Ovary (tissue), 3 donors: ENCODE measurements around the gene MYO15B.

Source experiments
- EP300 ChIP-seq: sonication (generic); formaldehyde crosslinking; IDR thresholded peaks from one replicate; pipeline ENCODE4 v1.6.1; 2017; ENCODE audit warnings: antibody characterized with exemption
- TF ChIP-seq, protein P1 (sequence below), 3 donors: fragments of 450-650 bp in 2 of 3; fragments of 200-600 bp in 1 of 3; IDR thresholded peaks; one replicate each; pipeline versions ENCODE4 v1.5.1 to v1.8.0; 2016 to 2022; ENCODE audit warnings: antibody characterized with exemption in 3 of 3, mild to moderate bottlenecking in 1 of 3
- donor health status: DM: no; HTN: no; CAD: no.

DNA sequence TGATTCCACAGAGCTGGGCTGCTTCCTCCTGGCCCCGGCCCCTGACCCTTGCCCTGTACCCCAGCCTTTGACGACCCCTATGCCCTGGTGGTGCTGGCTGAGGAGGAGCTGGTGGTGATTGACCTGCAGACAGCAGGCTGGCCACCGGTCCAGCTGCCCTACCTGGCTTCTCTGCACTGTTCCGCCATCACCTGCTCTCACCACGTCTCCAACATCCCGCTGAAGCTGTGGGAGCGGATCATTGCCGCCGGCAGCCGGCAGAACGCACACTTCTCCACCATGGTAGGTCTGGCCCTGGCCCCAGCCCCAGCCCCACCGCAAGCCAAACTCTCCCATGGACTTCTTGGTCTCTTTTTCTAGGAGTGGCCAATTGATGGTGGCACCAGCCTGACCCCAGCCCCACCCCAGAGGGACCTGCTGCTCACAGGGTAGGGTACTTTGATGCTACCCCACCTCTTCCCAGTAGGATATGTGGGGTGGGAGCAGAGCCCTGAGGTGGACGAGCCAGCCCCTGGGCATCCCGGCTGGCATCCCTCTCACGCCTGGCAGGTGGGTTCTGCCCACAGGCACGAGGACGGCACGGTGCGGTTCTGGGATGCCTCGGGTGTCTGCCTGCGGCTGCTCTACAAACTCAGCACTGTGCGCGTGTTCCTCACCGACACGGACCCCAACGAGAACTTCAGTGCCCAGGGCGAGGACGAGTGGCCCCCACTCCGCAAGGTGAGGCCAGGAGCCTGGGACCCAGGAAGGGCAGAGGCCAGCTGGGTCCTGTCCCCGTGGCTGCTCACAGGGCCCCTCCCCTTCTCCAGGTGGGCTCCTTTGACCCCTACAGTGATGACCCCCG is 19.0 kb upstream of the MYO15B start:
- TF ChIP-seq, protein P1, sequence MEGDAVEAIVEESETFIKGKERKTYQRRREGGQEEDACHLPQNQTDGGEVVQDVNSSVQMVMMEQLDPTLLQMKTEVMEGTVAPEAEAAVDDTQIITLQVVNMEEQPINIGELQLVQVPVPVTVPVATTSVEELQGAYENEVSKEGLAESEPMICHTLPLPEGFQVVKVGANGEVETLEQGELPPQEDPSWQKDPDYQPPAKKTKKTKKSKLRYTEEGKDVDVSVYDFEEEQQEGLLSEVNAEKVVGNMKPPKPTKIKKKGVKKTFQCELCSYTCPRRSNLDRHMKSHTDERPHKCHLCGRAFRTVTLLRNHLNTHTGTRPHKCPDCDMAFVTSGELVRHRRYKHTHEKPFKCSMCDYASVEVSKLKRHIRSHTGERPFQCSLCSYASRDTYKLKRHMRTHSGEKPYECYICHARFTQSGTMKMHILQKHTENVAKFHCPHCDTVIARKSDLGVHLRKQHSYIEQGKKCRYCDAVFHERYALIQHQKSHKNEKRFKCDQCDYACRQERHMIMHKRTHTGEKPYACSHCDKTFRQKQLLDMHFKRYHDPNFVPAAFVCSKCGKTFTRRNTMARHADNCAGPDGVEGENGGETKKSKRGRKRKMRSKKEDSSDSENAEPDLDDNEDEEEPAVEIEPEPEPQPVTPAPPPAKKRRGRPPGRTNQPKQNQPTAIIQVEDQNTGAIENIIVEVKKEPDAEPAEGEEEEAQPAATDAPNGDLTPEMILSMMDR (IDR thresholded peaks at IDR 0.05): no peak
- no peak for TF ChIP-seq EP300
